Measurements from ENCODE around the gene GRID1. TPM values are rescaled to one million over a fixed set of nuclear protein-coding genes. Genes with fewer than 3 reads are reported as not detected.

Gene GRID1
- total RNA-seq, 4 donors from 2014 or later: 0.03 to 2.7 (median 0.49) TPM

DNA sequence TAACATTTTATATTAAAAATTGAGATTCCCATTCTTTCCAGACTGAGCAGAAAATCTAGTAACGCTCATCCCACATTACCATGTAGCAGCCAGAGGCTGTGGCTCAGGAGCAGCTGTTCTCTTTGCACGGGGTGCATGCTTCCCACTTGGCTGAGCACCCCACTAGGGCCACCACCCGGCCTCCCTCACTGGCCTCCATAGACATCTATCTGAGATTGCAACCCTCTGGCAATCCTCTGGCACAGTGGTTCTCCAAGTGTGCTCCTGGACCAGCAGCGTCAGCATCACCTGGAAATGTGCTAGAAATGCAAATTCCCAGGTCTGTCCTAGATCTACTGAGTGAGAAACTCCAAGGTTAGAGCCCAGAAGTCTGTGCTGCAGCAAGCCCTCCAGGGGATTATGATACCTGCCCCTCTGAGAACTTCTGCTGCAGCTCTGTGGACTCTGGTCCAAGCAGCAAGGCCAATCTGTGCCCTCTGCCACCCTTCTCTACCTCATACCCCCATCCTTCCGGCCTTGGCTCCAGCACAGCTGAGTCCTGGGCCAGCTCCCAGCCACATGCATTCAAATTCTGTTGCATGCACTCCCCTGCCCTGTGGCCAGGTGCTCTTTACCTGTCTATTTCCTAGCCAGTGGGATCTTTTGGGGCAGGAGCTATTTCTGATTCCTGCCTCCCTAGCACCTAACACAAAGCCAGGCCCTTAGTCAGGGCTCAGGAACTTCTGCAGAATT is 301.5 kb downstream of the GRID1 start:
- Histone ChIP-seq H3K36me3 (no peaks in the 10 kb centered on the region), H3K27me3 (no peaks in the 10 kb centered on the region), H3K4me1 (no peaks in the 10 kb centered on the region), H3K27ac (no peak overlapping the region), H3K9me3 (no peaks in the 10 kb centered on the region), H3K4me3 (no peak overlapping the region)
- DNase-seq: no peak
- TF ChIP-seq, protein P1, sequence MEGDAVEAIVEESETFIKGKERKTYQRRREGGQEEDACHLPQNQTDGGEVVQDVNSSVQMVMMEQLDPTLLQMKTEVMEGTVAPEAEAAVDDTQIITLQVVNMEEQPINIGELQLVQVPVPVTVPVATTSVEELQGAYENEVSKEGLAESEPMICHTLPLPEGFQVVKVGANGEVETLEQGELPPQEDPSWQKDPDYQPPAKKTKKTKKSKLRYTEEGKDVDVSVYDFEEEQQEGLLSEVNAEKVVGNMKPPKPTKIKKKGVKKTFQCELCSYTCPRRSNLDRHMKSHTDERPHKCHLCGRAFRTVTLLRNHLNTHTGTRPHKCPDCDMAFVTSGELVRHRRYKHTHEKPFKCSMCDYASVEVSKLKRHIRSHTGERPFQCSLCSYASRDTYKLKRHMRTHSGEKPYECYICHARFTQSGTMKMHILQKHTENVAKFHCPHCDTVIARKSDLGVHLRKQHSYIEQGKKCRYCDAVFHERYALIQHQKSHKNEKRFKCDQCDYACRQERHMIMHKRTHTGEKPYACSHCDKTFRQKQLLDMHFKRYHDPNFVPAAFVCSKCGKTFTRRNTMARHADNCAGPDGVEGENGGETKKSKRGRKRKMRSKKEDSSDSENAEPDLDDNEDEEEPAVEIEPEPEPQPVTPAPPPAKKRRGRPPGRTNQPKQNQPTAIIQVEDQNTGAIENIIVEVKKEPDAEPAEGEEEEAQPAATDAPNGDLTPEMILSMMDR (IDR thresholded peaks at IDR 0.05): no peak
- TF ChIP-seq POLR2A (IDR thresholded peaks at IDR 0.05): no peak
- 79 to 82% methylated on average over 4 of the region's 5 CpGs for WGBS, 2 donors
- intact Hi-C loops (cut with DNase I): no loop called here

DNA sequence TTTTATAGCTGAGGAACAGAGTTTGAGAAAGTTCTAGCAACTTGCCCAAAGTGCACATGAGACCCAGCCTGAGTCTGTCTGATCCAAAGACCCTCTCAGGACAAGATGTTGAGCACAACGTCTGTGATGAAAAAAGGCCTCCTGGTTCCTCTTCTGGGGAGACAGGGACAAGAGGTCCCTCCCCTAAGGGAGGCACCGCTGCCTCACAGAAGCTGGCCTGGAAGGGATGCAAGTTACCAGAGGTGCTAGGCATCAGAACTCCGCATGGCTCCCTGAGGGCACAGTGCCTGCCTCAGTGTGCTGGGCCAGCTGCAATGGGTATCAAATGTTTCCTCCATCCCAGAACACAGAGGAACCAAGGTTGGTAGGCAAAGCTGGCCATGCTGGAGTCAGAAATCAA is 302.4 kb downstream of the GRID1 start:
- Histone ChIP-seq H3K4me1 (no peaks in the 10 kb centered on the region), H3K36me3 (no peaks in the 10 kb centered on the region), H3K27me3 (no peaks in the 10 kb centered on the region), H3K9me3 (no peaks in the 10 kb centered on the region), H3K4me3 (no peak overlapping the region), H3K27ac (no peak overlapping the region)
- WGBS, 2 donors: 30 to 58% methylated on average over 3 of the region's 3 CpGs
- intact Hi-C loops (cut with DNase I): no loop called here
- no peak for DNase-seq
- TF ChIP-seq, protein P1 (IDR thresholded peaks at IDR 0.05): no peak
- no peak for TF ChIP-seq POLR2A (IDR thresholded peaks at IDR 0.05)

DNA sequence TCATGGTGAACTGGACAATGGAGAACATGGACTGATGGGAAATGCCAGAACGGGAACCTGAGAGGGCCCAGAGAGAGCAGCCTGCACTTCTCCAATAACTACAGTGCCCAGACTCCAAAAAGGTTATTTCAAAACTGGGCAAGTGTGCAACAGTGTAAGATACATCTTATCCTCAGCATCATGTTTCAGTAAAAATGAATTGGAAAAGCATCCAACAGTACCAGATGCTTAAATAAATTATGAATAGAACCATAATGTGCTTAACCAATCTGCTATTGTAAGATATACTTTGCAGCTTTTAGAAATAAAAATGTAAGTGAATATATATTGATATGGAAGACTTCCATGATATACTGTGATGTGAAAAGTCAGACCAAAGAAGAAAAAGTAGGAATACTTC is 303.3 kb downstream of the GRID1 start:
- TF ChIP-seq POLR2A (IDR thresholded peaks at IDR 0.05): no peak
- TF ChIP-seq, protein P1 (IDR thresholded peaks at IDR 0.05): no peak
- Histone ChIP-seq H3K36me3 (no peaks in the 10 kb centered on the region), H3K27ac (no peak overlapping the region), H3K27me3 (no peaks in the 10 kb centered on the region), H3K9me3 (no peaks in the 10 kb centered on the region), H3K4me3 (no peak overlapping the region), H3K4me1 (no peaks in the 10 kb centered on the region)
- DNase-seq: no peak
- WGBS, 2 donors: 50 to 83% methylated on average over 1 of the region's 1 CpG
- intact Hi-C loops (cut with DNase I): no loop called here

DNA sequence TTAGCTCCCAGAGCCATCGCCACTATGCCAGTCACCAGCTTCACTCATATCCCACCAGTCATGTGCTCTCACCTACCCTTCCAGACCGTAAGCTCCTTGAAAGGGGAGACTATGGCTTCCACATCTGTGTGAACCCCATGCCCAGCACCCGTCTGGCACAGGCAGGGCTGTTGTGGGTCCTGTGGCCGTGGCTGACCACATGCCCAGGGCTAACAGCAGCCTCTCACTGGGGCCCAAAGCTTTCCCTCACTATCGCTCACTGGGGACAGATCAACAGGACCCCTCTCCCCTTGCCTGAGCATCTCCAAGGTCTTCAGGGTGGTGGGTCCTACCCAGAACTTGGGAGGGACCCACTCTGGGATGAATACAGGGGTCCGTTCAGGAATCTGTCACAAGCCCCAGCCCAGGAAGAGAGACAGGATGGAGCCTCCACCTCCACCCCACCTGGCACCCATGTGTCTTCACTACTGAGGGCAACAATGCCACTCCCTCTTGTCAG is 303.9 kb downstream of the GRID1 start:
- no peaks in the 10 kb centered on the region for H3K4me1 ChIP-seq
- no peaks in the 10 kb centered on the region for H3K27me3 ChIP-seq
- intact Hi-C loops (cut with DNase I): no loop called here
- H3K27ac ChIP-seq: no peak overlapping the region
- TF ChIP-seq POLR2A (IDR thresholded peaks at IDR 0.05): no peak
- TF ChIP-seq, protein P1 (IDR thresholded peaks at IDR 0.05): no peak
- no peaks in the 10 kb centered on the region for H3K9me3 ChIP-seq
- no peak overlapping the region for H3K4me3 ChIP-seq
- WGBS, 2 donors: 80 to 89% methylated on average over 1 to 2 of the region's 6 CpGs
- H3K36me3 ChIP-seq: no peaks in the 10 kb centered on the region
- no peak for DNase-seq

DNA sequence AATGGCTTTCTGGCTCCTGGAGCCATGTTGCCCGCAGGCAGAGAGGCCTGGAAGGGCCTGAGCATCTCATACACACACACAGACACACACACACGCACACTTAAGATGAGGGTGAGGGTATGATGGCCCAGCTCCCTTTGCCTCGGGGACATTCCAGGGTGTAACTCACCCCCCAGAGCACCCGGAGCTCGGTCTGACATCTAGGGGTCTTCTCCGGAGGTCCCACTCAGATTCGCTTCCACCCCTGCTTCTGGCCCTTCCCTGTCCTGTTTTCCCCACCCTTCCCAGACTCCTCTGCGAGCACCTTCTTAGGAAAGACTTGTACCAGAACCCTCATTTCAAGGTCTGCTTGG is 304.4 kb downstream of the GRID1 start:
- Histone ChIP-seq H3K27me3 (no peaks in the 10 kb centered on the region), H3K4me1 (no peaks in the 10 kb centered on the region), H3K27ac (no peak overlapping the region), H3K4me3 (no peak overlapping the region), H3K36me3 (no peaks in the 10 kb centered on the region), H3K9me3 (no peaks in the 10 kb centered on the region)
- intact Hi-C loops (cut with DNase I): no loop called here
- DNase-seq: no peak
- TF ChIP-seq, protein P1 (IDR thresholded peaks at IDR 0.05): no peak
- WGBS, 2 donors: 71 to 90% methylated on average over 5 to 6 of the region's 8 CpGs

All from esophagus squamous epithelium (tissue), 5 donors.